ENCODE data around the gene IGF2BP3. TPM values are rescaled to one million over a fixed set of nuclear protein-coding genes. Genes with fewer than 3 reads are reported as not detected.

The IGF2BP3 gene
- total and polyA plus RNA-seq, 10 of the 15 experiments (the other 5 are each of a cell fraction or from before 2014, with no cell fraction given), result 4.6 to 61.2 (median 36.9) TPM

DNA sequence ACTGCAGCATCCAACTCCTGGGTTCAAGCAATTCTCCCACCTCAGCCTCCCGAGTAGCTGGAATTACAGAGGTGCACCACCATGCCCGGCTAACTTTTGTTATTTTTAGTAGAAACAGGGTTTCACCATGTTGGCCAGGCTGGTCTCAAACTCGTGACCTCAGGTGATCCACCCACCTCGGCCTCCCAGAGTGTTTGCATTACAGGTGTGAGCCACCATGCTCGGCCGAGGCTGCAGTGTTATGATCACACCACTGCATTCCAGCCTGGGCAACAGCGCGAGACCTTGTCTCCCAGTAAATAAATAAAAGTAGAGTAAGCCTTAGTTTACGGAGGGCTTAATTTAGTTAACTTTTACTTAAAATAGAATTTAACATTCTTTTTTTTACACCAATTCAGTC lies 23.7 kb upstream of the IGF2BP3 start:
- H3K9ac ChIP-seq (ENCODE audit: control insufficient read depth, insufficient read depth, low read length), result no peak overlapping the region
- ChIA-PET RAD21 (ENCODE audit: unreplicated experiment) (no interaction called here), POLR2A (no interaction called here), SMC1A (ENCODE audit: uncharacterized antibody, unreplicated experiment) (interaction anchor here (1.7 kb wide), 1 partner anchor 29 kb away, joined by 5 read pairs; no protein-coding TSS in a partner anchor), CTCF (no interaction called here)
- H3K27ac ChIP-seq (ENCODE audit: control insufficient read depth, insufficient read depth), result no peak overlapping the region
- H2AFZ ChIP-seq (ENCODE audit: control insufficient read depth, low read depth, low read length), result no peak overlapping the region
- 75% methylated on average over 9 of the region's 9 CpGs for WGBS (ENCODE audit: insufficient coverage, insufficient replicate concordance, low lambda C conversion rate, missing lambda C conversion rate)
- no peak overlapping the region for H3K4me3 ChIP-seq
- H4K20me1 ChIP-seq (ENCODE audit: control insufficient read depth, insufficient read depth), result no peaks in the 10 kb centered on the region
- H3K27me3 ChIP-seq (replicated peaks in 1 of 2; ENCODE audit: control insufficient read depth in 2 of 2, insufficient read depth in 2 of 2, low read length in 1 of 2), result no peaks in the 10 kb centered on the region
- H3K4me1 ChIP-seq (ENCODE audit: control insufficient read depth, insufficient read depth, low read length), result no peaks in the 10 kb centered on the region
- no peak overlapping the region for H3K4me2 ChIP-seq (ENCODE audit: control insufficient read depth, insufficient read depth)
- no peaks in the 10 kb centered on the region for H3K9me3 ChIP-seq (replicated peaks; ENCODE audit: control insufficient read depth, insufficient read depth, low read length)
- no peak for FAIRE-seq
- DNase-seq (ENCODE audit: low read depth, low spot score), result no peak
- BruUV-seq (replicated peaks), result no TSS peak
- H3K79me2 ChIP-seq (ENCODE audit: control insufficient read depth, insufficient read depth, low read length), result peaks cover 1% of the 10 kb centered on the region
- TF ChIP-seq MEF2A (IDR thresholded peaks at IDR 0.05; ENCODE audit: insufficient read depth, low read depth, low read length), result no peak
- no peak for TF ChIP-seq IKZF2 (IDR thresholded peaks at IDR 0.05)
- 0 out of 4 replicates have a peak, but pooled peaks cover 0 to 2% of the 10 kb centered on the region in 2 experiments for H3K36me3 ChIP-seq (ENCODE audit: control insufficient read depth in 2 of 2, insufficient read depth in 2 of 2, low read length in 1 of 2)
- in situ Hi-C loops (cut with MboI) (no loop called here), intact Hi-C loops (cut with micrococcal nuclease; ENCODE audit: unreplicated experiment) (no loop called here)
- no peak for ATAC-seq

GRCh38 chr7:23491502-23491901 lies 21.2 kb upstream of the IGF2BP3 start:
- BruUV-seq (replicated peaks), result no TSS peak
- WGBS (ENCODE audit: insufficient coverage, insufficient replicate concordance, low lambda C conversion rate, missing lambda C conversion rate), result 88% methylated on average over 2 of the region's 3 CpGs
- H3K36me3 ChIP-seq (ENCODE audit: control insufficient read depth in 2 of 2, insufficient read depth in 2 of 2, low read length in 1 of 2), result no peaks in the 10 kb centered on the region
- peak overlapping the region; percentile 73 for H3K9ac ChIP-seq (ENCODE audit: control insufficient read depth, insufficient read depth, low read length)
- peaks cover 1% of the 10 kb centered on the region for H3K79me2 ChIP-seq (ENCODE audit: control insufficient read depth, insufficient read depth, low read length)
- ATAC-seq (no peak), FAIRE-seq (no peak), DNase-seq (ENCODE audit: low read depth, low spot score) (no peak)
- intact Hi-C loops (cut with micrococcal nuclease; ENCODE audit: unreplicated experiment), result no loop called here
- no peak overlapping the region for H2AFZ ChIP-seq (ENCODE audit: control insufficient read depth, low read depth, low read length)
- RAD21 ChIA-PET (ENCODE audit: unreplicated experiment), result interaction anchor here (0.6 to 1.5 kb wide), 3 partner anchors 49 to 490 kb away, joined by 3 to 5 read pairs (median 3); no protein-coding TSS in a partner anchor
- in situ Hi-C loops (cut with MboI), result no loop called here
- H4K20me1 ChIP-seq (ENCODE audit: control insufficient read depth, insufficient read depth), result no peaks in the 10 kb centered on the region
- no peaks in the 10 kb centered on the region for H3K4me1 ChIP-seq (ENCODE audit: control insufficient read depth, insufficient read depth, low read length)
- H3K27ac ChIP-seq (ENCODE audit: control insufficient read depth, insufficient read depth), result no peak overlapping the region
- H3K4me2 ChIP-seq (ENCODE audit: control insufficient read depth, insufficient read depth), result no peak overlapping the region
- CTCF ChIA-PET, result interaction anchor here (2.1 to 2.2 kb wide), 2 partner anchors 32 to 62 kb away, joined by 5 to 8 read pairs; no protein-coding TSS in a partner anchor
- H3K9me3 ChIP-seq (replicated peaks; ENCODE audit: control insufficient read depth, insufficient read depth, low read length), result no peaks in the 10 kb centered on the region
- no peaks in the 10 kb centered on the region for H3K27me3 ChIP-seq (replicated peaks in 1 of 2; ENCODE audit: control insufficient read depth in 2 of 2, insufficient read depth in 2 of 2, low read length in 1 of 2)
- POLR2A ChIA-PET, result interaction anchor here (1.0 kb wide), 1 partner anchor 13 kb away, joined by 3 read pairs; no protein-coding TSS in a partner anchor
- SMC1A ChIA-PET (ENCODE audit: uncharacterized antibody, unreplicated experiment), result interaction anchor here (0.6 to 1.5 kb wide), 6 partner anchors 11 to 155 kb away, joined by 3 to 5 read pairs (median 4); no protein-coding TSS in a partner anchor
- H3K4me3 ChIP-seq, result peak overlapping the region; percentile 51
- TF ChIP-seq ZBTB4 (CRISPR knock-in tag; IDR thresholded peaks at IDR 0.05) (no peak), SUZ12 (IDR thresholded peaks at IDR 0.05; ENCODE audit: unreplicated experiment) (no peak), ZSCAN29 (IDR thresholded peaks at IDR 0.05) (no peak), NFYA (IDR thresholded peaks at IDR 0.05; ENCODE audit: borderline replicate concordance, low read depth, low read length) (no peak), CBFB (IDR thresholded peaks at IDR 0.05; ENCODE audit: low read depth) (no peak)
- TF ChIP-seq, protein P1, sequence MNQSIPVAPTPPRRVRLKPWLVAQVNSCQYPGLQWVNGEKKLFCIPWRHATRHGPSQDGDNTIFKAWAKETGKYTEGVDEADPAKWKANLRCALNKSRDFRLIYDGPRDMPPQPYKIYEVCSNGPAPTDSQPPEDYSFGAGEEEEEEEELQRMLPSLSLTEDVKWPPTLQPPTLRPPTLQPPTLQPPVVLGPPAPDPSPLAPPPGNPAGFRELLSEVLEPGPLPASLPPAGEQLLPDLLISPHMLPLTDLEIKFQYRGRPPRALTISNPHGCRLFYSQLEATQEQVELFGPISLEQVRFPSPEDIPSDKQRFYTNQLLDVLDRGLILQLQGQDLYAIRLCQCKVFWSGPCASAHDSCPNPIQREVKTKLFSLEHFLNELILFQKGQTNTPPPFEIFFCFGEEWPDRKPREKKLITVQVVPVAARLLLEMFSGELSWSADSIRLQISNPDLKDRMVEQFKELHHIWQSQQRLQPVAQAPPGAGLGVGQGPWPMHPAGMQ (IDR thresholded peaks at IDR 0.05; ENCODE audit: borderline replicate concordance), result no peak
- TF ChIP-seq, protein P2, sequence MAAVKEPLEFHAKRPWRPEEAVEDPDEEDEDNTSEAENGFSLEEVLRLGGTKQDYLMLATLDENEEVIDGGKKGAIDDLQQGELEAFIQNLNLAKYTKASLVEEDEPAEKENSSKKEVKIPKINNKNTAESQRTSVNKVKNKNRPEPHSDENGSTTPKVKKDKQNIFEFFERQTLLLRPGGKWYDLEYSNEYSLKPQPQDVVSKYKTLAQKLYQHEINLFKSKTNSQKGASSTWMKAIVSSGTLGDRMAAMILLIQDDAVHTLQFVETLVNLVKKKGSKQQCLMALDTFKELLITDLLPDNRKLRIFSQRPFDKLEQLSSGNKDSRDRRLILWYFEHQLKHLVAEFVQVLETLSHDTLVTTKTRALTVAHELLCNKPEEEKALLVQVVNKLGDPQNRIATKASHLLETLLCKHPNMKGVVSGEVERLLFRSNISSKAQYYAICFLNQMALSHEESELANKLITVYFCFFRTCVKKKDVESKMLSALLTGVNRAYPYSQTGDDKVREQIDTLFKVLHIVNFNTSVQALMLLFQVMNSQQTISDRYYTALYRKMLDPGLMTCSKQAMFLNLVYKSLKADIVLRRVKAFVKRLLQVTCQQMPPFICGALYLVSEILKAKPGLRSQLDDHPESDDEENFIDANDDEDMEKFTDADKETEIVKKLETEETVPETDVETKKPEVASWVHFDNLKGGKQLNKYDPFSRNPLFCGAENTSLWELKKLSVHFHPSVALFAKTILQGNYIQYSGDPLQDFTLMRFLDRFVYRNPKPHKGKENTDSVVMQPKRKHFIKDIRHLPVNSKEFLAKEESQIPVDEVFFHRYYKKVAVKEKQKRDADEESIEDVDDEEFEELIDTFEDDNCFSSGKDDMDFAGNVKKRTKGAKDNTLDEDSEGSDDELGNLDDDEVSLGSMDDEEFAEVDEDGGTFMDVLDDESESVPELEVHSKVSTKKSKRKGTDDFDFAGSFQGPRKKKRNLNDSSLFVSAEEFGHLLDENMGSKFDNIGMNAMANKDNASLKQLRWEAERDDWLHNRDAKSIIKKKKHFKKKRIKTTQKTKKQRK (IDR thresholded peaks at IDR 0.05; ENCODE audit: low read depth, low read length), result no peak

Data from GM12878 (cell line).